GM23338 (cell line): ENCODE results near the gene USP10. TPM values are rescaled to one million over a fixed set of nuclear protein-coding genes. Genes with fewer than 3 reads are reported as not detected.

Source experiments
- ATAC-seq: fragments of 200-7000 bp; cut with Tn5 transposase; 3 replicates; pipeline ENCODE4 v1.9.1; 2020
- DNase-seq: peaks from one replicate; pipeline ENCODE4 v3.0.0-alpha.2; 2015; ENCODE audit warnings: low spot score
- H2AFZ ChIP-seq: fragments of 200-600 bp; sonication (generic); 2 replicates; pipeline ENCODE4 v1.8.0; 2016; ENCODE audit warnings: antibody characterized with exemption, mild to moderate bottlenecking, moderate library complexity
- H3F3A ChIP-seq: fragments of 200-600 bp; sonication (generic); replicated peaks from 2 replicates; pipeline ENCODE4 v1.8.0; 2017; ENCODE audit warnings: antibody characterized with exemption, mixed run types, low read depth
- H3K27ac ChIP-seq: fragments of 200-600 bp; sonication (generic); 2 replicates; pipeline ENCODE4 v1.6.1; 2016; ENCODE audit warnings: low read depth
- H3K27me3 ChIP-seq: fragments of 200-600 bp; sonication (generic); 2 replicates; pipeline ENCODE4 v1.8.0; 2016; ENCODE audit warnings: mild to moderate bottlenecking, mixed run types, moderate library complexity; ENCODE audit not compliant: insufficient read depth
- H3K36me3 ChIP-seq: fragments of 200-600 bp; sonication (generic); 2 replicates; pipeline ENCODE4 v1.8.0; 2016; ENCODE audit warnings: mild to moderate bottlenecking; ENCODE audit not compliant: insufficient read depth
- H3K4me1 ChIP-seq: fragments of 200-600 bp; sonication (generic); 2 replicates; pipeline ENCODE4 v1.8.0; 2016; ENCODE audit warnings: mild to moderate bottlenecking, moderate library complexity; ENCODE audit not compliant: insufficient read depth
- H3K4me2 ChIP-seq: fragments of 200-600 bp; sonication (generic); 2 replicates; pipeline ENCODE4 v1.7.1; 2017; ENCODE audit warnings: mixed run types
- H3K4me3 ChIP-seq: fragments of 200-600 bp; sonication (generic); 2 replicates; pipeline ENCODE4 v1.6.1; 2016; ENCODE audit warnings: mixed run types
- H3K79me2 ChIP-seq: fragments of 200-600 bp; sonication (generic); replicated peaks from 2 replicates; pipeline ENCODE4 v1.8.0; 2017; ENCODE audit warnings: mild to moderate bottlenecking; ENCODE audit not compliant: insufficient read depth
- H3K9me2 ChIP-seq: fragments of 200-600 bp; sonication (generic); 2 replicates; pipeline ENCODE4 v1.8.0; 2017; ENCODE audit not compliant: insufficient read depth
- H4K20me1 ChIP-seq: fragments of 200-600 bp; sonication (generic); replicated peaks from 2 replicates; pipeline ENCODE4 v1.8.0; 2017; ENCODE audit warnings: mild to moderate bottlenecking; ENCODE audit not compliant: insufficient read depth
- H3K27ac Mint-ChIP-seq: 2 replicates; pipeline ENCODE4 v1.8.0; 2020; ENCODE audit warnings: inconsistent platforms, mild to moderate bottlenecking, moderate library complexity, mixed read lengths
- H3K27me3 Mint-ChIP-seq: 3 replicates; pipeline ENCODE4 v1.8.0; 2022; ENCODE audit warnings: low read depth, mild to moderate bottlenecking, moderate library complexity, mixed read lengths, inconsistent platforms; ENCODE audit not compliant: insufficient read depth, poor library complexity
- H3K36me3 Mint-ChIP-seq: 3 replicates; pipeline ENCODE4 v1.8.0; 2021; ENCODE audit warnings: low read depth, mild to moderate bottlenecking, inconsistent platforms, moderate library complexity, mixed read lengths
- H3K4me1 Mint-ChIP-seq: 3 replicates; pipeline ENCODE4 v1.8.0; 2020; ENCODE audit warnings: mild to moderate bottlenecking, inconsistent platforms, mixed read lengths
- H3K4me3 Mint-ChIP-seq: 3 replicates; pipeline ENCODE4 v1.8.0; 2021; ENCODE audit warnings: moderate library complexity, mild to moderate bottlenecking, inconsistent platforms, mixed read lengths
- H3K9me3 Mint-ChIP-seq: 3 replicates; pipeline ENCODE4 v1.8.0; 2020; ENCODE audit warnings: moderate library complexity, mild to moderate bottlenecking, inconsistent platforms, mixed read lengths
- CREB1 ChIP-seq: fragments of 250-450 bp; sonication (Bioruptor Pico); IDR thresholded peaks from 2 replicates; pipeline ENCODE4 v1.5.0; 2020; ENCODE audit warnings: low read depth, mild to moderate bottlenecking, moderate library complexity
- EZH2 ChIP-seq: fragments of 200-600 bp; sonication (generic); IDR thresholded peaks from one replicate; pipeline ENCODE4 v1.8.0; 2017; ENCODE audit warnings: antibody characterized with exemption, mild to moderate bottlenecking, low read depth; ENCODE audit not compliant: unreplicated experiment
- EZH2phosphoT487 ChIP-seq: fragments of 200-600 bp; sonication (generic); IDR thresholded peaks from one replicate; pipeline ENCODE4 v1.8.1; 2018; ENCODE audit warnings: antibody characterized with exemption; ENCODE audit not compliant: unreplicated experiment
- JUNB ChIP-seq: IDR thresholded peaks from one replicate; pipeline ENCODE4 v1.6.1; 2016; ENCODE audit warnings: antibody characterized with exemption; ENCODE audit not compliant: unreplicated experiment
- NANOG ChIP-seq: IDR thresholded peaks from 2 replicates; pipeline ENCODE4 v1.6.1; 2016; ENCODE audit warnings: antibody characterized with exemption, borderline replicate concordance
- POLR2AphosphoS5 ChIP-seq: IDR thresholded peaks from 2 replicates; pipeline ENCODE4 v1.6.1; 2016; ENCODE audit warnings: antibody characterized with exemption, low read depth
- STAT1 ChIP-seq: IDR thresholded peaks from one replicate; pipeline ENCODE4 v1.6.1; 2016; ENCODE audit warnings: antibody characterized with exemption; ENCODE audit not compliant: unreplicated experiment
- ZNF114 ChIP-seq: fragments of 250-450 bp; sonication (Bioruptor Pico); IDR thresholded peaks from 2 replicates; pipeline ENCODE4 v1.5.0; 2020; ENCODE audit warnings: mild to moderate bottlenecking, moderate library complexity
- ZNF331 ChIP-seq: fragments of 250-450 bp; sonication (Bioruptor Pico); IDR thresholded peaks from 2 replicates; pipeline ENCODE4 v1.5.0; 2020; ENCODE audit warnings: low read depth, mild to moderate bottlenecking, moderate library complexity
- polyA plus RNA-seq: library from polyadenylated mRNA; unstranded; fragments of >200 nt; fragmentation: Nextera tagmentation; extraction: Ambion mirVana; gene quantifications from 2 replicates; pipeline ENCODE4 v1.2.1, GENCODE V29; 2016
- total RNA-seq: library from RNA; depleted of rRNA; stranded (reverse); fragments of >200 nt; shearing (Covaris generic); gene quantifications from 2 replicates; pipeline ENCODE4 v1.2.3, GENCODE V29; 2014
- TF ChIP-seq, protein P1 (sequence below): IDR thresholded peaks from one replicate; pipeline ENCODE4 v1.6.1; 2018; ENCODE audit warnings: antibody characterized with exemption; ENCODE audit not compliant: unreplicated experiment
- TF ChIP-seq, protein P2 (sequence below): IDR thresholded peaks from 2 replicates; pipeline ENCODE4 v1.6.1; 2016; ENCODE audit warnings: antibody characterized with exemption
- TF ChIP-seq, protein P3 (sequence below), 2 experiments: fragments of 200-600 bp in 1 of 2; sonication (generic) in 1 of 2; conservative IDR thresholded peaks; 2 replicates each; pipeline versions ENCODE4 v1.5.1 to v1.6.1; 2016 to 2017; ENCODE audit warnings: antibody characterized with exemption in 2 of 2, low read depth in 2 of 2, mild to moderate bottlenecking in 2 of 2, moderate library complexity in 1 of 2
- TF ChIP-seq, protein P4 (sequence below): fragments of 250-450 bp; sonication (Bioruptor Pico); IDR thresholded peaks from 2 replicates; pipeline ENCODE4 v1.5.0; 2020; ENCODE audit warnings: mild to moderate bottlenecking, moderate library complexity

USP10 gene
- total and polyA plus RNA-seq, 2 experiments from 2014 or later: 158 to 194 TPM

DNA sequence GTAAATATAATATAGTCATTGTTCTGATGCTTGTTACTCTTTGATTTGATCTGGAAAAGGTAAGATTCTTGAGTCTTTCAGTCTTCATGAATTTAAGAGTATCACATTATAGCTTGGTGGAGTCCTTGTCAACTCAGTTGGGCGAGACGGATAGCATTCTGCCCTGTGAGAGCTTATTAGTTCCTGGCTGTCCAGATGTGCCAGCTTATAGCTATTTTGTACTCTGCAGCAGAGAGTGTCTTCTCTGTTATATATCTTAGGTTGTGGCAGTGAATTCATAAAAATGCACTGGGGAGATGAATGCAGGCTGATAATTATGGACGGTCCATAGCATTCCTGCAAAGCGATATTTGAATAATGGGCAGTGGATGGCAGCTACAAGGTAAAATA, 69.0 kb downstream of the USP10 start:
- Histone ChIP-seq H3K36me3 (peaks cover 67% of the 10 kb centered on the region), H3K27ac (no peak overlapping the region), H3F3A (0 out of 2 replicates have a peak, but pooled peaks cover 10% of the 10 kb centered on the region), H3K4me1 (no peaks in the 10 kb centered on the region), H3K9me2 (no peaks in the 10 kb centered on the region), H4K20me1 (peaks cover 40% of the 10 kb centered on the region), H3K27me3 (no peaks in the 10 kb centered on the region; the same call in 1 of the 2 replicates), H3K79me2 (peaks cover 54% of the 10 kb centered on the region), H3K4me2 (no peak overlapping the region), H3K4me3 (no peak overlapping the region), H2AFZ (no peak overlapping the region)
- ATAC-seq: no peak
- no peak overlapping the region for H3K27ac Mint-ChIP-seq
- peaks cover 93% of the 10 kb centered on the region for H3K36me3 Mint-ChIP-seq
- H3K4me1 Mint-ChIP-seq: no peaks in the 10 kb centered on the region
- DNase-seq: no peak
- no peak overlapping the region for H3K4me3 Mint-ChIP-seq
- H3K9me3 Mint-ChIP-seq: no peaks in the 10 kb centered on the region
- peaks cover 5% of the 10 kb centered on the region for H3K27me3 Mint-ChIP-seq
- TF ChIP-seq NANOG: no peak
- no peak for TF ChIP-seq ZNF331 (CRISPR knock-in tag)
- no peak for TF ChIP-seq STAT1
- TF ChIP-seq EZH2: no peak
- TF ChIP-seq, protein P1, sequence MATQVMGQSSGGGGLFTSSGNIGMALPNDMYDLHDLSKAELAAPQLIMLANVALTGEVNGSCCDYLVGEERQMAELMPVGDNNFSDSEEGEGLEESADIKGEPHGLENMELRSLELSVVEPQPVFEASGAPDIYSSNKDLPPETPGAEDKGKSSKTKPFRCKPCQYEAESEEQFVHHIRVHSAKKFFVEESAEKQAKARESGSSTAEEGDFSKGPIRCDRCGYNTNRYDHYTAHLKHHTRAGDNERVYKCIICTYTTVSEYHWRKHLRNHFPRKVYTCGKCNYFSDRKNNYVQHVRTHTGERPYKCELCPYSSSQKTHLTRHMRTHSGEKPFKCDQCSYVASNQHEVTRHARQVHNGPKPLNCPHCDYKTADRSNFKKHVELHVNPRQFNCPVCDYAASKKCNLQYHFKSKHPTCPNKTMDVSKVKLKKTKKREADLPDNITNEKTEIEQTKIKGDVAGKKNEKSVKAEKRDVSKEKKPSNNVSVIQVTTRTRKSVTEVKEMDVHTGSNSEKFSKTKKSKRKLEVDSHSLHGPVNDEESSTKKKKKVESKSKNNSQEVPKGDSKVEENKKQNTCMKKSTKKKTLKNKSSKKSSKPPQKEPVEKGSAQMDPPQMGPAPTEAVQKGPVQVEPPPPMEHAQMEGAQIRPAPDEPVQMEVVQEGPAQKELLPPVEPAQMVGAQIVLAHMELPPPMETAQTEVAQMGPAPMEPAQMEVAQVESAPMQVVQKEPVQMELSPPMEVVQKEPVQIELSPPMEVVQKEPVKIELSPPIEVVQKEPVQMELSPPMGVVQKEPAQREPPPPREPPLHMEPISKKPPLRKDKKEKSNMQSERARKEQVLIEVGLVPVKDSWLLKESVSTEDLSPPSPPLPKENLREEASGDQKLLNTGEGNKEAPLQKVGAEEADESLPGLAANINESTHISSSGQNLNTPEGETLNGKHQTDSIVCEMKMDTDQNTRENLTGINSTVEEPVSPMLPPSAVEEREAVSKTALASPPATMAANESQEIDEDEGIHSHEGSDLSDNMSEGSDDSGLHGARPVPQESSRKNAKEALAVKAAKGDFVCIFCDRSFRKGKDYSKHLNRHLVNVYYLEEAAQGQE: no peak
- TF ChIP-seq, protein P2, sequence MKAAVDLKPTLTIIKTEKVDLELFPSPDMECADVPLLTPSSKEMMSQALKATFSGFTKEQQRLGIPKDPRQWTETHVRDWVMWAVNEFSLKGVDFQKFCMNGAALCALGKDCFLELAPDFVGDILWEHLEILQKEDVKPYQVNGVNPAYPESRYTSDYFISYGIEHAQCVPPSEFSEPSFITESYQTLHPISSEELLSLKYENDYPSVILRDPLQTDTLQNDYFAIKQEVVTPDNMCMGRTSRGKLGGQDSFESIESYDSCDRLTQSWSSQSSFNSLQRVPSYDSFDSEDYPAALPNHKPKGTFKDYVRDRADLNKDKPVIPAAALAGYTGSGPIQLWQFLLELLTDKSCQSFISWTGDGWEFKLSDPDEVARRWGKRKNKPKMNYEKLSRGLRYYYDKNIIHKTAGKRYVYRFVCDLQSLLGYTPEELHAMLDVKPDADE: no peak
- TF ChIP-seq, protein P3, sequence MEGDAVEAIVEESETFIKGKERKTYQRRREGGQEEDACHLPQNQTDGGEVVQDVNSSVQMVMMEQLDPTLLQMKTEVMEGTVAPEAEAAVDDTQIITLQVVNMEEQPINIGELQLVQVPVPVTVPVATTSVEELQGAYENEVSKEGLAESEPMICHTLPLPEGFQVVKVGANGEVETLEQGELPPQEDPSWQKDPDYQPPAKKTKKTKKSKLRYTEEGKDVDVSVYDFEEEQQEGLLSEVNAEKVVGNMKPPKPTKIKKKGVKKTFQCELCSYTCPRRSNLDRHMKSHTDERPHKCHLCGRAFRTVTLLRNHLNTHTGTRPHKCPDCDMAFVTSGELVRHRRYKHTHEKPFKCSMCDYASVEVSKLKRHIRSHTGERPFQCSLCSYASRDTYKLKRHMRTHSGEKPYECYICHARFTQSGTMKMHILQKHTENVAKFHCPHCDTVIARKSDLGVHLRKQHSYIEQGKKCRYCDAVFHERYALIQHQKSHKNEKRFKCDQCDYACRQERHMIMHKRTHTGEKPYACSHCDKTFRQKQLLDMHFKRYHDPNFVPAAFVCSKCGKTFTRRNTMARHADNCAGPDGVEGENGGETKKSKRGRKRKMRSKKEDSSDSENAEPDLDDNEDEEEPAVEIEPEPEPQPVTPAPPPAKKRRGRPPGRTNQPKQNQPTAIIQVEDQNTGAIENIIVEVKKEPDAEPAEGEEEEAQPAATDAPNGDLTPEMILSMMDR (conservative IDR thresholded peaks at IDR 0.05; ENCODE audit: low read depth in 2 of 2): no peak
- TF ChIP-seq CREB1: no peak
- no peak for TF ChIP-seq POLR2AphosphoS5
- TF ChIP-seq JUNB: no peak
- TF ChIP-seq ZNF114 (CRISPR knock-in tag): no peak
- TF ChIP-seq, protein P4, sequence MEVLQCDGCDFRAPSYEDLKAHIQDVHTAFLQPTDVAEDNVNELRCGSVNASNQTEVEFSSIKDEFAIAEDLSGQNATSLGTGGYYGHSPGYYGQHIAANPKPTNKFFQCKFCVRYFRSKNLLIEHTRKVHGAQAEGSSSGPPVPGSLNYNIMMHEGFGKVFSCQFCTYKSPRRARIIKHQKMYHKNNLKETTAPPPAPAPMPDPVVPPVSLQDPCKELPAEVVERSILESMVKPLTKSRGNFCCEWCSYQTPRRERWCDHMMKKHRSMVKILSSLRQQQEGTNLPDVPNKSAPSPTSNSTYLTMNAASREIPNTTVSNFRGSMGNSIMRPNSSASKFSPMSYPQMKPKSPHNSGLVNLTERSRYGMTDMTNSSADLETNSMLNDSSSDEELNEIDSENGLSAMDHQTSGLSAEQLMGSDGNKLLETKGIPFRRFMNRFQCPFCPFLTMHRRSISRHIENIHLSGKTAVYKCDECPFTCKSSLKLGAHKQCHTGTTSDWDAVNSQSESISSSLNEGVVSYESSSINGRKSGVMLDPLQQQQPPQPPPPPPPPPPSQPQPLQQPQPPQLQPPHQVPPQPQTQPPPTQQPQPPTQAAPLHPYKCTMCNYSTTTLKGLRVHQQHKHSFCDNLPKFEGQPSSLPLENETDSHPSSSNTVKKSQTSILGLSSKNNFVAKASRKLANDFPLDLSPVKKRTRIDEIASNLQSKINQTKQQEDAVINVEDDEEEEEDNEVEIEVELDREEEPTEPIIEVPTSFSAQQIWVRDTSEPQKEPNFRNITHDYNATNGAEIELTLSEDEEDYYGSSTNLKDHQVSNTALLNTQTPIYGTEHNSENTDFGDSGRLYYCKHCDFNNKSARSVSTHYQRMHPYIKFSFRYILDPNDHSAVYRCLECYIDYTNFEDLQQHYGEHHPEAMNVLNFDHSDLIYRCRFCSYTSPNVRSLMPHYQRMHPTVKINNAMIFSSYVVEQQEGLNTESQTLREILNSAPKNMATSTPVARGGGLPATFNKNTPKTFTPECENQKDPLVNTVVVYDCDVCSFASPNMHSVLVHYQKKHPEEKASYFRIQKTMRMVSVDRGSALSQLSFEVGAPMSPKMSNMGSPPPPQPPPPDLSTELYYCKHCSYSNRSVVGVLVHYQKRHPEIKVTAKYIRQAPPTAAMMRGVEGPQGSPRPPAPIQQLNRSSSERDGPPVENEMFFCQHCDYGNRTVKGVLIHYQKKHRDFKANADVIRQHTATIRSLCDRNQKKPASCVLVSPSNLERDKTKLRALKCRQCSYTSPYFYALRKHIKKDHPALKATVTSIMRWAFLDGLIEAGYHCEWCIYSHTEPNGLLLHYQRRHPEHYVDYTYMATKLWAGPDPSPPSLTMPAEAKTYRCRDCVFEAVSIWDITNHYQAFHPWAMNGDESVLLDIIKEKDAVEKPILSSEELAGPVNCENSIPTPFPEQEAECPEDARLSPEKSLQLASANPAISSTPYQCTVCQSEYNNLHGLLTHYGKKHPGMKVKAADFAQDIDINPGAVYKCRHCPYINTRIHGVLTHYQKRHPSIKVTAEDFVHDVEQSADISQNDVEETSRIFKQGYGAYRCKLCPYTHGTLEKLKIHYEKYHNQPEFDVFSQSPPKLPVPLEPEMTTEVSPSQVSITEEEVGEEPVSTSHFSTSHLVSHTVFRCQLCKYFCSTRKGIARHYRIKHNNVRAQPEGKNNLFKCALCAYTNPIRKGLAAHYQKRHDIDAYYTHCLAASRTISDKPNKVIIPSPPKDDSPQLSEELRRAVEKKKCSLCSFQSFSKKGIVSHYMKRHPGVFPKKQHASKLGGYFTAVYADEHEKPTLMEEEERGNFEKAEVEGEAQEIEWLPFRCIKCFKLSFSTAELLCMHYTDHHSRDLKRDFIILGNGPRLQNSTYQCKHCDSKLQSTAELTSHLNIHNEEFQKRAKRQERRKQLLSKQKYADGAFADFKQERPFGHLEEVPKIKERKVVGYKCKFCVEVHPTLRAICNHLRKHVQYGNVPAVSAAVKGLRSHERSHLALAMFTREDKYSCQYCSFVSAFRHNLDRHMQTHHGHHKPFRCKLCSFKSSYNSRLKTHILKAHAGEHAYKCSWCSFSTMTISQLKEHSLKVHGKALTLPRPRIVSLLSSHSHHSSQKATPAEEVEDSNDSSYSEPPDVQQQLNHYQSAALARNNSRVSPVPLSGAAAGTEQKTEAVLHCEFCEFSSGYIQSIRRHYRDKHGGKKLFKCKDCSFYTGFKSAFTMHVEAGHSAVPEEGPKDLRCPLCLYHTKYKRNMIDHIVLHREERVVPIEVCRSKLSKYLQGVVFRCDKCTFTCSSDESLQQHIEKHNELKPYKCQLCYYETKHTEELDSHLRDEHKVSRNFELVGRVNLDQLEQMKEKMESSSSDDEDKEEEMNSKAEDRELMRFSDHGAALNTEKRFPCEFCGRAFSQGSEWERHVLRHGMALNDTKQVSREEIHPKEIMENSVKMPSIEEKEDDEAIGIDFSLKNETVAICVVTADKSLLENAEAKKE (CRISPR knock-in tag): no peak
- TF ChIP-seq EZH2phosphoT487: no peak
